ENCODE measurements around the gene MAN2A1. TPM values are rescaled to one million over a fixed set of nuclear protein-coding genes. Genes with fewer than 3 reads are reported as not detected.

Gene MAN2A1
- total RNA-seq, 4 donors from 2014 or later, result 38.3 to 51.9 (median 46.2) TPM

DNA sequence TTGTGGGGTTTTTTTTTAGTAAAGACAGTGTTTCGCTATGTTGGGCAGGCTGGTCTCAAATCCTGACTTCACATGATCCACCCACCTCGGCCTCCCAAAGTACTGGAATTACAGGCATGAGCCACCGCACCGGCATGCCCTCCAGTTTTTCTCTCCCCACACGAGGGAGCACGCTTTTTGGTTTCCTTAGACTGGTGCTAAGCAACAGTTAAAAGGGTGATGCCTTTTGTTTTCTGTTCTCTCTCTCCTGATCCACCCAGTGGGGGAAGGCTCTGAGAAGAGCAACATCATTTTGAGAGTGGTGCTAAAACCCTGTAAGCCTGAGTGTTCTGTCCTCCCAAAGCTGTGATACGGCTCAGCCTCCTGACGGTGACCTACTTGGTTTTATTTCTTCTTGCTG lies 146.6 kb downstream of the MAN2A1 start:
- ATAC-seq (ENCODE audit: low FRiP score) (no peak), DNase-seq (ENCODE audit: low spot score) (no peak)
- TF ChIP-seq, protein P1, sequence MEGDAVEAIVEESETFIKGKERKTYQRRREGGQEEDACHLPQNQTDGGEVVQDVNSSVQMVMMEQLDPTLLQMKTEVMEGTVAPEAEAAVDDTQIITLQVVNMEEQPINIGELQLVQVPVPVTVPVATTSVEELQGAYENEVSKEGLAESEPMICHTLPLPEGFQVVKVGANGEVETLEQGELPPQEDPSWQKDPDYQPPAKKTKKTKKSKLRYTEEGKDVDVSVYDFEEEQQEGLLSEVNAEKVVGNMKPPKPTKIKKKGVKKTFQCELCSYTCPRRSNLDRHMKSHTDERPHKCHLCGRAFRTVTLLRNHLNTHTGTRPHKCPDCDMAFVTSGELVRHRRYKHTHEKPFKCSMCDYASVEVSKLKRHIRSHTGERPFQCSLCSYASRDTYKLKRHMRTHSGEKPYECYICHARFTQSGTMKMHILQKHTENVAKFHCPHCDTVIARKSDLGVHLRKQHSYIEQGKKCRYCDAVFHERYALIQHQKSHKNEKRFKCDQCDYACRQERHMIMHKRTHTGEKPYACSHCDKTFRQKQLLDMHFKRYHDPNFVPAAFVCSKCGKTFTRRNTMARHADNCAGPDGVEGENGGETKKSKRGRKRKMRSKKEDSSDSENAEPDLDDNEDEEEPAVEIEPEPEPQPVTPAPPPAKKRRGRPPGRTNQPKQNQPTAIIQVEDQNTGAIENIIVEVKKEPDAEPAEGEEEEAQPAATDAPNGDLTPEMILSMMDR (IDR thresholded peaks at IDR 0.05), result no peak

DNA sequence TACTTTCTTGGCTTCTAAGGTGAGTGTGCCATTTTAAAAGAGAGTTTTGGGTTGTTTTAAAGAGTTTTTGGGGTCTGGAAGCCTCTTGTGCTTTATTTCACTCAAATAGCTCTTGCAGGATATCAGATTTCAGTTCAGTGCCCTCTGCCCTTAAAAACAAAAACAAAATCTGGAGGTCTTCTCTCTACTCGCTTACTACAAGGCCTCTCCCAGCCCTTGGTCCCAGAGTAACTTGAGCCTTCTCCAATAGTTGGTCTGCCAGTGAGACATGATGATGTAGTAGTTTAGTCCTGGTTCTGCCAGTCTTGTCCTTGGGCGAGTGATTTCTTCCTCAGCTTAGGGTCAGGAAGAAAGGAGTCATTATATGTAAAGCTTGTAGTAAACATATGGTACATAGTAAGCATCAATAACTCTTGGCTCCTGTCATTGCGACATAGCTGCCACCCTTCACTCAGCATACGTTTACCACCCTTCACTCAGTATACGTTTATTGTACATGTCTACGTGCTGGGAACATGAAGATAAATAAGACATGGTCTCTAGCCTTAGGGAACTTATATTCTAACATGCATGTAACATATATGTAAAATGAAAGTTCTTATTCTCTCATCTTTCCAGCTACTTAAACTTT lies 147.6 kb downstream of the MAN2A1 start:
- DNase-seq (ENCODE audit: low spot score) (no peak), ATAC-seq (ENCODE audit: low FRiP score) (no peak)
- TF ChIP-seq, protein P1 (IDR thresholded peaks at IDR 0.05), result no peak

DNA sequence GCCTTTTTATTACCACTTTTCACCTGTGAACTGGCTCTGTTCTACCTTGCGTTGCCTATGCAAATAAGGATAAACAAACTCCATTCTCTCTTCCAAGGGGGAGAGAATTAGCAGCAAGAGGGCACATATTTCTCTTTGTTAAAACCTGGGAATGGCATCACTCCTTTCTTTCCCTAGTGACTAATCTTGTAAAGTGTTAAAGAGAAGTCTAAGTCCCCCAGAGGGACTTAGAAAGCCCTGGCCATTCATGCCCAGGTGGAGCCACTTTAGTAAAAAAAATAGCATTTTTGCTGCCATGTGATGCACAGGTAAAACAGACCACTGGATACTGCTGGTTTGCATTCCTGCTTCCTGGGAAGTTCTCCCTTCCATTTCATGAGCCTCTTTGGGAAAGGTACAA lies 148.4 kb downstream of the MAN2A1 start:
- ATAC-seq (ENCODE audit: low FRiP score), result no peak
- TF ChIP-seq, protein P1 (IDR thresholded peaks at IDR 0.05), result no peak
- DNase-seq (ENCODE audit: low spot score), result no peak

DNA sequence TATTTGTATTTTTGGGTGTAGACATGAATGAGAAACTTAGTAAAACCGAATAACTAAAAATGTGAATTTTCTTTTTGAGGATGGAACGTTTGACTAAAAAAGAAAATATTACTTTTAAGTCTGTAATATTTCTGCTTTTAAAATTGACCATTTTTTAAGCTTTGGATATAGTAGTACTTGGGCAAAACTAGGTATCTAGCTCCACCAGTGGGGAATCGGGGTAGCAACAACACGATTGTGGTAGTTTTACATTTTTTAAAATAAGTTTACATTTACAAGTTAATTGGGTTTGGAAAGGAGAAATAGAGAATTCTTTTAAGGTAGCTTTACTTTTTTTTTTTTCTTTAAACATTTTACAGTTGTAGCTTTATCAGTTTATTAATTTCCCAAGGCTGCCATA lies 154.4 kb downstream of the MAN2A1 start:
- TF ChIP-seq, protein P1 (IDR thresholded peaks at IDR 0.05), result no peak
- no peak for ATAC-seq (ENCODE audit: low FRiP score)
- DNase-seq (ENCODE audit: low spot score), result no peak

- no peak for DNase-seq (ENCODE audit: low spot score)
- no peak for ATAC-seq (ENCODE audit: low FRiP score)
- TF ChIP-seq, protein P1 (IDR thresholded peaks at IDR 0.05), result no peak
Observed at GRCh38 chr5:109844695-109845094, 155.0 kb downstream of the MAN2A1 start.

GRCh38 chr5:109848130-109848529 lies 158.4 kb downstream of the MAN2A1 start:
- TF ChIP-seq, protein P1 (IDR thresholded peaks at IDR 0.05), result no peak
- DNase-seq (ENCODE audit: low spot score) (no peak), ATAC-seq (ENCODE audit: low FRiP score) (no peak)

DNA sequence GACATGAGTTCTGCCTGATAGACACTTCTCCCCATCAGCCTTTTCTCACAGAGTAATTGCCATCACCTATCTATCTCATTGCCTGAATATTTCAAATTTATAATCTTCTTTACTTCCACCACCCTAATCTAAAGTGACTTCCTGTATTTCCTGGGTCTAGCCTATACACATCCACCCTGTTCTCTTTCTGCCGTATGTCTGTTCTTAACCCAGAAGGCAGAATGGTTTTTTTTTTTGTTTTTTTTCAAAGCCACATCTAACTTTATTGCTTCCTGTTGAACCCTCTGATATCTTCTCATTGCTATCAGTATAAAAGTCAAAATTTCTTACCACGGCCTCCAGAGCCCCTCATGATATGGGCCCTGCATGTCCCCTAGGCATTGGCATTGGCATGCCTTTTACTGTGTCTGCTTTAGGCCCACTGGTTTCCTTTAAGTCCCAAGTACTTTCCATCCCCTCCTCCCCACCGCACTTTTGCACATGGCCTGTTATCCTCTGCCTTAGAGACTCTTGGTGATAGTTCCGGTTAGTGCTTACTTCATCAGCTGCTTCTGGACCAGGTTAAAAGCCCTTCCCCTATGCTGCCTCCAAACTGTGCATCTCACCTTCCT lies 159.9 kb downstream of the MAN2A1 start:
- TF ChIP-seq, protein P1 (IDR thresholded peaks at IDR 0.05), result no peak
- ATAC-seq (ENCODE audit: low FRiP score) (no peak), DNase-seq (ENCODE audit: low spot score) (no peak)
